ENCODE measurements around the gene SYTL5. TPM values are rescaled to one million over a fixed set of nuclear protein-coding genes. Genes with fewer than 3 reads are reported as not detected.

The SYTL5 gene
- total RNA-seq, 1 donor: not detected

DNA sequence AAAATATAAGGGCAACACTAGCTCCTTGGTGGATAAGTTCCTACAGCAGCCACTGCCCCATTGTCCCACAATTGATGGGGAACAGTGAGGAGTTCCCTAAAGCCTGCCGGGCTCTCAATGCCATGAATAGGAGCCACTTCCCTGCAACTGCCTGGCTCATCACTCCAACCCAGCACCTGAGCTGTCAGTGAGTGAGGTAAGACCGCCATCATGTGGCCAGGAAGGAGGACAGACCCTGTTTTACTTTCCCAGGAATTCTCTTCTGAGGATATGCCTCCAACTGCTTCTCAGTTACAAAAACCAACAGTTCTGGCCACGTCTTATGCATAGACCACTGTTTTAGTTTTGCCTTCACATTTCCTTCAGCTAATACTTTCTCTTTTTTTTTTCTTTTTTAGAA, 168.8 kb downstream of the SYTL5 start:
- Histone ChIP-seq H3K9me3 (ENCODE audit: low read depth, low read length) (no peaks in the 10 kb centered on the region), H3K4me3 (ENCODE audit: low read length) (no peak overlapping the region), H3K4me1 (ENCODE audit: insufficient read depth, low read length) (no peaks in the 10 kb centered on the region), H3K27me3 (ENCODE audit: insufficient read depth, low read length) (no peaks in the 10 kb centered on the region)

DNA sequence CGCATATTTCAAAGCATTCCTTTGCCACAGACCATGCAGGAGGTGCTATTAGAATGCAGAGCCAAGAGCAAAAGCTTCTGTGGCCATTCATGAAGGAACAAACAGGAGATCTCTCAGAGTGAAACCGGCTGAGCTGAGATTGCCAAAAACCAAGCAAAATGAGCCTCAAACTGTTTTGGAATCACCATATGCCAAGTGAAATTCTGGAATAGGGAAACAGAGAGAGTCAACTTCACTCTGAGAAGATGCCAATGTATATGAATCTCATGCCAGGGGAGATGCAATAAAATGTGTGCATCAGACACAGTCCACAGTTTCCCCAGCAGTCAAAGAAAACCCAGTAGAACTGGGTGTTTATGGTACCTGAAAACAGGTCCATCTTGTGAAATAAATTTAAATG, 172.0 kb downstream of the SYTL5 start:
- Histone ChIP-seq H3K9me3 (ENCODE audit: low read depth, low read length) (no peaks in the 10 kb centered on the region), H3K27me3 (ENCODE audit: insufficient read depth, low read length) (no peaks in the 10 kb centered on the region), H3K4me3 (ENCODE audit: low read length) (no peak overlapping the region), H3K4me1 (ENCODE audit: insufficient read depth, low read length) (no peaks in the 10 kb centered on the region)

Other genes starting within 250 kb of the SYTL5 start
- 284 TPM for gene CYBB, start 226.5 kb upstream of the SYTL5 start, total RNA-seq
- gene DYNLT3, start 159.0 kb upstream of the SYTL5 start, total RNA-seq: 48.5 TPM
- 0.10 TPM for gene SRPX, start 214.3 kb downstream of the SYTL5 start, total RNA-seq